OCI-LY7 (cell line): Measurements from ENCODE around the gene CPNE1.

ENCODE experiments used
- CTCF ChIP-seq: fragments of 200-600 bp; sonication (generic); conservative IDR thresholded peaks from 2 replicates; pipeline ENCODE4 v1.5.1; 2014; ENCODE audit warnings: mild to moderate bottlenecking, antibody characterized with exemption, low read length, moderate library complexity, mixed read lengths
- EZH2phosphoT487 ChIP-seq: fragments of 200-600 bp; sonication (generic); IDR thresholded peaks from 2 replicates; pipeline ENCODE4 v1.6.1; 2018; ENCODE audit warnings: low read depth, borderline replicate concordance, mild to moderate bottlenecking, mixed run types, antibody characterized with exemption, low read length, moderate library complexity, mixed read lengths

DNA sequence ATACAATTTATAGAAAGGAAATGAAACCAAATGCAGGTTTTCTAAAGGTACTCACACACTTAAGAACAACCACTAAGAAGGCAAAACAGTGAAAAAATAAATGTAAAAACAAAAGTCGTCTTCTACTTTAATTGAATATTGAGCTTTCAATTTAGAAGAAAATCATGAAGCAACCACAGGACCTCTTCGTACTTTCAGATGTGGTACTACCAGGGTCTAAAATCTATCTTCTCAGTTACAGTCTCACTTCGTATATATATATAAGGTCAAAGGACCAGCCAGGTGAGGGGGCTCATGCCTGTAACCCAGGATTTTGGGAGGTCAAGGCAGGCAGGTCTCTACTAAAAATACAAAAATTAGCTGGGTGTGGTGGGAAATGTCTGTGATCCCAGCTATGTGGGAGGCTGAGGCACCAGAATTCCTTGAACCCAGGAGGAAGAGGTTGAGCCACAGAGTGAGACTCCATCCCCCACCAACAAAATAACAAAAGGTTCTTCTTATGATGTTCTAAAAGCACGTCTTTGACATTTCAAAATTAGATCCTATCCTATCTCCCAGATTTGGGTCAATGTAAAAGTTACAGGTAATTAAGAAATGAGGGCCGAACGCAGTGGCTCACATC is 47.0 kb upstream of the CPNE1 start:
- TF ChIP-seq CTCF (no peak), EZH2phosphoT487 (no peak)
